Stimulated activated CD8-positive, alpha-beta memory T cell treated with anti-CD3 and anti-CD28 coated beads, Interleukin-2, amount 100 ng/mL, for 48 hours (primary cell): ENCODE results near the gene CTNND2.

Experiments used
- DNase-seq, 2 donors: peaks; one replicate each; pipeline ENCODE4 v3.0.0-alpha.2; 2020; ENCODE audit warnings: low read depth in 2 of 2

CTNND2 gene

DNA sequence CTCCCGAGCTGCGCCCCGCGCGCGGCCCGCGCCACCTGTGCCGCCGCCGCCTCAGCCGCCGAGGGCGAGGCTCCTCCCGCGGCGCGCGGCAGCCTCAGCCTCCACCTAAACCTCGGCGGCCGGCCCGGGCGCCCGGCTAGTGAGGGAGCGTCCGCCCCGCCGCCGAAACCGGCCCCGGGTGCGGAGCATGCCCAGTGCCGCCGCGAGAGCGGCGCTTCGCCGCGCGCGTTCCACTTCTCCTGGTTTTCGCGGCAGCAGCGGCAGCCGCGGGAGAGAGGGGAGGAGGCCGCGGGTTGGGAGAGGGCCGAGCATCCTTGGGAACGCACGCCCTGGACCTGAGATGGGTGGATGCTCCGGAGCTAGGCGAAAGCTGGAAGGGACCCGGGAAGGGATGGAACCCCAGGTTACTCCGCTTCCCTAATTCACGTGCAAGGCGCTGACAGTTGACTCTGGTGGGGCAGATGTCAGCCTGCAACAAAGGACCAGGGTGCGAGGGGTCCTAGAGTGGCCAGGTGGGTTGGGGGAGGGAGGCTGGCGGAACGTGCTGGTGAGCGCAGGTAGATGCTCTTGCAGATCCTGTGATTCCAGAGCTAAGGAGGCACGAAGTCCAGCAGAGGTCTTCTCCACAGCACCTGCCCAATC lies at the start of gene CTNND2:
CTNND2 (minus strand) TSS at position 182 of the 642 bp plus-strand sequence. CDS start 593 bp downstream, outside the sequence.
- no peak for DNase-seq

DNA sequence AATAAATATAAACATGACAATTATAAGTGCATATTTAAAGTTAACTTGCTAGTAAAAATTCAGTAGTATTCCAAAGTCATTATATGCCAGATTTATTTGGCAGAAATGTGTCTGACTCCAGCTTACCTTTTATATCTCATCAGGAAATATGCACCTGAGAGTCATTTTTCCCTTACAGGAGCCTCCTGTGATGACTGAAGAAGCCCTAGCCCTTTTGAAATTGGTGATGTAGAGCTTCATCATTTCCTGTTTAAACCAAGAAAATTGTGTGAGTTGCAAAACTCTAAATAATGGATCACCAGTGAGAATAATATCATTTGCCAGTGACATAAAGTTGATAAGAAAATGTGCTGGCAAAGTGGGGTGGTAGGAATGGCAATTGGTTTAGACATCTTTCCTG lies 42.1 kb upstream of the CTNND2 start:
- DNase-seq = no peak

DNA sequence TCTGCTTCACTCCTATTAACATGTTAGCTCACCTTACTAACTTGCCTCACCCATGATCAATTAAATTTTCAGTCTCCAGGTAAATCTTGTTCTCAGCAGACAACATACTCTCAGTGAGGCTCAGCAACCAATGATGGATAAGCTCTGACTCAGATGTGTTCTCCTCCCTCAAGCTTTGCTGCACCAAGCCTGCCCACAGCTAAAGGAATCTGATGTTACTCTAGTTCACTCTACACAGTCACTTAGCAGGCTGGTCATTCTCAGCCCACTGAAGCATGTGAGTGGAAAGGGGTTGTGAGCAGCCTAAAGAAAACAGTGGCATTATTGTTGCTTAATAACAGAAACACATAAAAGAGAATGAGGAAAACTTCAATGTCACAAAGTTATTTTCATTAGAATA lies 37.3 kb upstream of the CTNND2 start:
- DNase-seq = no peak

DNA sequence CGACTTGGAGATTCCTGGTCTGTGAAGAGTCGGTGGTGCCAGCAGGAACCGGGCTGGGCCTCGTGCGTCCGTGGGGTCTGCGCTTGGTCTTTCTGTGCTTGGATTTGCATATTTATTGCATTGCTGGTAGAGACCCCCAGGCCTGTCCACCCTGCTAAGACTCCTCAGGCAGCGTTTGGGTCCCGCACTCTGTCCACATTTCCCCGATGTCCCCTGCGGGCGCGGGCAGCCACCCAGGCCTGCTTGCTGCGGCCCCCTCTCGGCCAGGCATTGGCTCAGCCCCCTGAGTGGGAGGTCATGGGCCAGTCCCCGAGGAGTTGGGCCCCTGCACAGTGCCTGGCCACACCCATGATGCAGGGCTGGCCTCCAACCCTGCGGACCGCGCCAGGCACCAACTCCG lies 27.4 kb upstream of the CTNND2 start:
- no peak for DNase-seq

GRCh38 chr5:11928909-11929308 lies 24.7 kb upstream of the CTNND2 start:
- DNase-seq = no peak

DNA sequence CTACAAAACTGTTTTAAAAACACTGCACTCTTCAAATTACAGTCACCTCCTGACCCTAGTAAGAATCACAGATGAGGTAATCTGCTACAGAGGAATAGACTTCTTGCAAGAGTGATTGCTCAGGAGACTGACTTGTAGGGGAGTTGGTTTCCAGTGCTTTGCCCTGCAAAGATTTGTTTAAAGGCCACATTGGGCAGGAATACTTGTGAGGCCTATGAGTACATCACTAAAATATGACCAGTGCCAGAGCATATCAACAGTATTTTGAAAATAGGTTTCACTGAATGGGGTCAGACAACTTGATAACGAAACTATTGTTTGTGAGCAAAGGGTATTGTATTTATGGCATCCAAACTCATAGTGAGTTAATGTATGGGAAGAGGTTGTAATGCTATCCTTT lies 21.5 kb upstream of the CTNND2 start:
- DNase-seq = no peak

GRCh38 chr5:11922394-11922793 lies 18.1 kb upstream of the CTNND2 start:
- no peak for DNase-seq

- DNase-seq = no peak
Observed at GRCh38 chr5:11918463-11919045, 14.3 kb upstream of the CTNND2 start.

- no peak for DNase-seq
Observed at GRCh38 chr5:11909471-11909870, 5.2 kb upstream of the CTNND2 start.

- no peak for DNase-seq
Observed at GRCh38 chr5:11906497-11906896, 2.3 kb upstream of the CTNND2 start.

DNA sequence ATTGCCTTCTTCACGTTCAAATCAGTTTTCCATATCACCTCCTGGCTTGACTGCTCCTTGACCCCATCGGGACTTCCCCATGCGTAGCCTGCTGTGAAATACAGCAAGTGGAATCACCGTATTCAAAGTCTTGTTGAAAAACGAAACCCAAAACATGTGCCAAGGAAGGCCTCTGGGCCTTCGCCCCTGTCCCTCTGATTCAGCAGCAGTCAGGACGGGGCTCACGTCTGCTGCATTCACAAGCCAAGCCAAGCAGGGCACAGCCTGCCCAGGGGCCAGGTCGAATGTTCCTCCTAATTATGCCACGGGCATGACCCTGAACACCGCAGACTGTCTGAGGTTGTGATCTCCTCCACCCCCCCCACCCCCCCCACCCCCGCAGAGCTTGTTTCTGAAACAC lies 960 bp upstream of the CTNND2 start:
- no peak for DNase-seq

DNA sequence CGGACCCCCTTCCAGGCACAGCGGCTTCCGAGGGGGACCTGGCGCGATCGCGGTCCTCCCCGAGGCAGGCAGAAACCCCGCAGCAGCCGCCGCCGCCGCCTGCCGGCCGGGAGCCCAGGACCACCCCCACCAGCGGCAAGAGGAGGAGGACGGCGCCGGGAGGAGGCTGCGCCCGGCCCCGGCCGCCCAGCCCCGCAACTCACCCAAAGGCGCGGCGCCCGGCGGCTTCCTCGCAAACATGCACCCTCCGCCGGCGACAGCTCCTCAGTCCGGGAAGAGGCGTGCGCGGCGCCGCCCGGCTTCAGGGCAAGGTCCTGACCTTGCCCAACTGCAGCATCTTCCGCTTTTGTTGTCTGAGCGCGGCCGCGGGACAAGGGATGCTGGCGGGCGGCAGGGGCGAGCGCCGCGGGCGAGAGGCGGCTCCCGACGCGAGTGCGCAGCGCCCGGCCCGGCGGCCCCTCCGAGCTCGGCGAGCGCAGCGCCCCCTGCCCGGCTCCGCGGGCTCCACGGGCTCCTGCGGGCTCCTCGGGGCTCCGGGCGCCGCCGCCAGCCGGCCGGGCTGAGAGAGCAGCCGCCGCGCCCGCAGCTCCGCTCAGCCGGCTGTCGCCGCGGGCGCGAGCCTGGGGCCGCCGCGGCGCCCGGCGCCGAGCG lies 507 bp downstream of the CTNND2 start:
- no peak for DNase-seq

DNA sequence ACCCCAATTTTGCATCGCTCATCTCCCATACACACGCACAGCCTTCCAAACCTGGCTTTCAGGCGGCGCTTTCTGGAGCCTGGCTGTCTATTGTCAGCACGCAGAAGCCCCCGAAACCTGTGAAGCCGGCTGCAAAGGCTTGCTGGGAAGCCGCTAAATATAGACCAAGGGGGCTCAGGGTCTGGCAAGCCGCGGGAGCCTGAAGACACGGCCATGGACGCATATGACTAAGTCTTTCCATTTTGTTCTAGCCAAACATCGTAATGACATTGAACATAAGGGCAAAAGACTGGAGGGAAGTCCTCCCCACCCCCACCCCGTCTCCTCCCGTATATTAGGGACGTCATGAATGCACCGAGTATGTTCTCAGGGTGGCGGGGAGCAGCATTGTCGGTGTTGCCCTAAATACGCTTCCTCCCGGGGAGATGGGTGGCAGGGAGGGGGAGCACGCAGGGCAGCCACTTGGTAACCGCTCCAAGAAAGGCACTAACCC lies 1.1 kb downstream of the CTNND2 start:
- no peak for DNase-seq

GRCh38 chr5:11902201-11902619 lies 2.0 kb downstream of the CTNND2 start:
- no peak for DNase-seq

DNA sequence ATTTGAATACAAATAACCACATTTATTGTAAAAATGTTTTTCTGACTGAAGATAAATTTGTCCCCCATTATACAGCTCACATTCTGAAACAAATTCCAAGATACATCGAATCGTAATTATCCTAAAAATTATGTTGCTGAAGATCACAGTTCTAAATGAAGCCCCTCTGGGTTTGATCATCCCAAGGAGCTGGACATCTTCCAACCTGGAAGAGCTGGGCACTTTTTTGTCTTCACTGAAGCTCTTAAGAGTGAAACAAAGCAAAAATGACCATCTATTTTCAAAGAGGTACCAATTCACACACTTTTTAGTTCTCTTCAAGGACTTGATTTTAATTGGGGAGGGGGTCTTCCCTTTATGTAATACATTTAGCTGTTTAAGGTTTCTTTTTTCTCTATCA lies 5.5 kb downstream of the CTNND2 start:
- no peak for DNase-seq

GRCh38 chr5:11897781-11898180 lies 6.5 kb downstream of the CTNND2 start:
- DNase-seq = no peak

DNA sequence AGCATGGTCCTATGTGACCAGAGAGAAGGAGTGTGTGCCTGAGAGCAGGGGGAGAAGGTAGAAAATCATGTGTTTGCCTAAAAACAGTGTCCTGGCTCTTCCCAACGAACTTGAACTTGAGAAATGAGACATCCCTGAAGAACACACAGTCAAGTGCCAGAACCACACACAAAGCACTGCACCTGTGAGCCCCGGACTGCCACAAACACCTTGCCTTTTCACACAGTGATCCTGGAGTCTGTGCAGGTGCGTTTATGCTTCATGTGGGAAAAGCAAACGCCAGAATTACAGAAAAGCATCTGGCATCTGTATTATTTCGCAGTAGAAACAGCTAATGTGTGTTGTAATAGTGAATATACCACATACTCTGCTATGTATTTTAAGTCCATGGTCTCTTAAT lies 9.3 kb downstream of the CTNND2 start:
- DNase-seq = no peak

- no peak for DNase-seq
Observed at GRCh38 chr5:11892832-11893231, 11.4 kb downstream of the CTNND2 start.

GRCh38 chr5:11890777-11891176 lies 13.5 kb downstream of the CTNND2 start:
- DNase-seq = no peak

GRCh38 chr5:11888221-11888620 lies 16.0 kb downstream of the CTNND2 start:
- DNase-seq = no peak

- DNase-seq = no peak
Observed at GRCh38 chr5:11878814-11879213, 25.4 kb downstream of the CTNND2 start.

DNA sequence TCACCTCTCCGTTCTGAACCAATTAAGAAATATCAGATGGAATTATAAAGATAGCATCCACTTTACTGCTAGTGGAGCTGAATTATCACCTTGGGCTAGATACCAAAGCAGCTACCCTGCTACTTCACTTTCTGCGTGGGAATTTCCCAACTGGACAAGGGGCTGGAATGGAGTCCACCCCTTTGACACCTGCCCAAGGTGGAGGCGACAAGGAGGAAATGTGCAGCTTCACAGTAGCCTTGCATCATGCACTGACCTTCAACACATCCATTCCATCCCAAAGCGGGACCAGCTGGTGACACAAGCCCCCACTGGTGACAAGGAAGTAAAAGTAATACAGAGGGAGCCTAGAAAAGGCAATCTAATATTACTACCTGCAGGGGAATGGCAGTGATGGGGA lies 30.7 kb downstream of the CTNND2 start:
- DNase-seq = no peak

- DNase-seq = no peak
Observed at GRCh38 chr5:11869203-11869602, 35.0 kb downstream of the CTNND2 start.
